Endothelial cell of umbilical vein (primary cell): Measurements from ENCODE around the gene FAM50B. TPM values are rescaled to one million over a fixed set of nuclear protein-coding genes. Genes with fewer than 3 reads are reported as not detected.

Experiments
- BruUV-seq: library from RNA; stranded (reverse); fragments of 400-500 nt; replicated peaks from 2 replicates; lab custom pipeline; 2021; lab: Mats Ljungman, UMichigan
- CTCF ChIA-PET: fragments of 300-600, 350-600 bp; sonication (Branson Sonifier 250); formaldehyde crosslinking; loops from one replicate; lab custom pipeline; 2021; ENCODE audit warnings: antibody characterized with exemption, inconsistent platforms; lab: Charles Lee
- POLR2A ChIA-PET: fragments of 300-600, 350-600 bp; sonication (Branson Sonifier 250); formaldehyde crosslinking; loops from one replicate; lab custom pipeline; 2021; ENCODE audit warnings: antibody characterized with exemption, inconsistent platforms; lab: Charles Lee
- DNase-seq: peaks from one replicate; pipeline ENCODE4 v3.0.0-alpha.2; 2011; ENCODE audit warnings: low read depth, low spot score
- FAIRE-seq: peaks from 2 replicates; lab custom pipeline; 2011; peaks lifted over from hg19 to GRCh38; lab: Jason Lieb, UNC
- H2AFZ ChIP-seq: 2 replicates; pipeline ENCODE4 v1.6.0; 2012; ENCODE audit warnings: low read depth, low read length, control low read depth, inconsistent platforms
- H3K27ac ChIP-seq: 2 replicates; pipeline ENCODE4 v1.5.1; 2011; ENCODE audit warnings: low read depth, mild to moderate bottlenecking, control low read depth, low read length, moderate library complexity; ENCODE audit not compliant: insufficient read depth
- H3K27me3 ChIP-seq, 2 experiments: 2 replicates each; pipeline versions ENCODE4 v1.6.0 to v1.6.1; 2011; ENCODE audit warnings: low read length in 2 of 2, mixed read lengths in 1 of 2; ENCODE audit not compliant: control insufficient read depth in 2 of 2, insufficient read depth in 2 of 2
- H3K36me3 ChIP-seq, 2 experiments: 2 replicates in 1 of 2; 3 replicates in 1 of 2; pipeline ENCODE4 v1.5.1; 2011; ENCODE audit warnings: low read length in 2 of 2, mild to moderate bottlenecking in 1 of 2, moderate library complexity in 1 of 2; ENCODE audit not compliant: control insufficient read depth in 2 of 2, insufficient read depth in 2 of 2; ENCODE audit errors: extremely low read depth in 1 of 2
- H3K4me1 ChIP-seq: 3 replicates; pipeline ENCODE4 v1.5.1; 2011; ENCODE audit warnings: mild to moderate bottlenecking, low read length; ENCODE audit not compliant: control insufficient read depth, insufficient read depth; ENCODE audit errors: extremely low read depth
- H3K4me2 ChIP-seq: 2 replicates; pipeline ENCODE4 v1.6.1; 2011; ENCODE audit warnings: low read length, control low read depth, mixed read lengths; ENCODE audit not compliant: insufficient read depth
- H3K4me3 ChIP-seq, 3 experiments: fragments of 200-600 bp in 1 of 3; sonication (generic), shearing (Covaris generic) in 1 of 3; replicated peaks in 1 of 3; 2 replicates each; pipeline ENCODE4 v1.5.1; 2011 to 2016; ENCODE audit warnings: control low read depth in 3 of 3, low read length in 3 of 3, mild to moderate bottlenecking in 2 of 3, inconsistent platforms in 1 of 3, low read depth in 1 of 3, moderate library complexity in 1 of 3; ENCODE audit not compliant: insufficient read depth in 1 of 3
- H3K79me2 ChIP-seq: 2 replicates; pipeline ENCODE4 v1.6.0; 2012; ENCODE audit warnings: low read length, inconsistent platforms; ENCODE audit not compliant: control insufficient read depth, insufficient read depth
- H3K9ac ChIP-seq: replicated peaks from 2 replicates; pipeline ENCODE3; 2011; ENCODE audit warnings: low read length, control low read depth; ENCODE audit not compliant: insufficient read depth; ENCODE audit errors: extremely low read depth
- H3K9me1 ChIP-seq: replicated peaks from 3 replicates; pipeline ENCODE4 v1.6.0; 2011; ENCODE audit warnings: mild to moderate bottlenecking, low read length; ENCODE audit not compliant: control insufficient read depth, insufficient read depth; ENCODE audit errors: extremely low read depth
- H3K9me3 ChIP-seq: replicated peaks from 2 replicates; pipeline ENCODE4 v1.5.1; 2012; ENCODE audit warnings: low read length, inconsistent platforms; ENCODE audit not compliant: control insufficient read depth, insufficient read depth
- H4K20me1 ChIP-seq: replicated peaks from 2 replicates; pipeline ENCODE3; 2011; ENCODE audit warnings: mild to moderate bottlenecking, low read length; ENCODE audit not compliant: control insufficient read depth, insufficient read depth; ENCODE audit errors: extremely low read depth
- CTCF ChIP-seq, 2 donors: IDR thresholded peaks; 1 replicate in 1 of 2; 2 replicates in 1 of 2; pipeline ENCODE4 v1.5.1; 2011; ENCODE audit warnings: low read length in 2 of 2, mild to moderate bottlenecking in 2 of 2, moderate library complexity in 2 of 2, control low read depth in 1 of 2, inconsistent platforms in 1 of 2, low read depth in 1 of 2; ENCODE audit not compliant: insufficient read depth in 1 of 2; ENCODE audit errors: extremely low read depth in 1 of 2
- EZH2 ChIP-seq: IDR thresholded peaks from 2 replicates; pipeline ENCODE4 v1.6.1; 2012; ENCODE audit warnings: borderline replicate concordance, low read depth, mild to moderate bottlenecking, moderate library complexity, low read length, inconsistent platforms; ENCODE audit not compliant: severe bottlenecking
- FOS ChIP-seq: IDR thresholded peaks from 2 replicates; pipeline ENCODE4 v1.6.1; 2011; ENCODE audit warnings: mild to moderate bottlenecking, low read length, moderate library complexity, borderline replicate concordance; ENCODE audit not compliant: insufficient read depth
- GATA2 ChIP-seq: IDR thresholded peaks from 2 replicates; pipeline ENCODE4 v1.7.0; 2011; ENCODE audit warnings: low read depth, mild to moderate bottlenecking, moderate library complexity, mixed read lengths, low read length; ENCODE audit not compliant: insufficient read length, insufficient read depth
- JUN ChIP-seq: IDR thresholded peaks from 2 replicates; pipeline ENCODE4 v1.6.1; 2011; ENCODE audit warnings: borderline replicate concordance, low read depth; ENCODE audit not compliant: insufficient read length, insufficient read depth
- MAX ChIP-seq: IDR thresholded peaks from 2 replicates; pipeline ENCODE4 v1.6.1; 2011; ENCODE audit not compliant: insufficient read depth, insufficient read length
- MYC ChIP-seq: IDR thresholded peaks from one replicate; pipeline ENCODE4 v1.6.1; 2011; ENCODE audit warnings: mild to moderate bottlenecking, low read depth, low read length
- POLR2A ChIP-seq: IDR thresholded peaks from 2 replicates; pipeline ENCODE4 v1.6.1; 2012; ENCODE audit warnings: low read depth, mild to moderate bottlenecking, control low read depth, low read length
- POLR2AphosphoS5 ChIP-seq: IDR thresholded peaks from 2 replicates; pipeline ENCODE4 v1.6.1; 2012; ENCODE audit warnings: low read depth, mild to moderate bottlenecking, control low read depth, low read length, moderate library complexity; ENCODE audit not compliant: insufficient read depth
- dilution Hi-C: fragments of 300-500 bp; cut with MboI; formaldehyde crosslinking; loops from one replicate; pipeline ENCODE4 v1.15.0; 2019; ENCODE audit warnings: low sequenced_read_pairs; ENCODE audit not compliant: extremely low pct_ligation_motif_present
- intact Hi-C: fragments of 100-400 bp; cut with micrococcal nuclease; formaldehyde crosslinking; loops from one replicate; pipeline ENCODE4 v1.10.0; 2022
- polyA plus RNA-seq, 4 experiments: library from polyadenylated mRNA; depleted of rRNA in 3 of 4; stranded (reverse) in 3 of 4; unstranded in 1 of 4; fragments of >200 nt; gene quantifications; 2 replicates each; pipeline versions ENCODE4 v1.2.1 to v1.2.3, GENCODE V29; 2011 to 2012; ENCODE audit warnings: missing spikeins in 1 of 4
- total RNA-seq: library from RNA; stranded (reverse); gene quantifications from 2 replicates; pipeline ENCODE4 v1.2.3, GENCODE V29; 2021

The FAM50B gene
- total and polyA plus RNA-seq, 2 donors (not counting 3 experiments of a cell fraction or from before 2014, with no cell fraction given): 10.0 to 14.1 TPM

- Histone ChIP-seq H3K79me2 (no peaks in the 10 kb centered on the region), H3K9ac (no peak overlapping the region), H3K27me3 (no peaks in the 10 kb centered on the region), H2AFZ (peak overlapping the region; percentile 50), H3K4me3 (no peak overlapping the region), H3K9me1 (no peaks in the 10 kb centered on the region), H3K4me1 (peaks cover 53% of the 10 kb centered on the region), H3K27ac (no peak overlapping the region), H3K4me2 (no peak overlapping the region), H4K20me1 (no peaks in the 10 kb centered on the region), H3K9me3 (no peaks in the 10 kb centered on the region), H3K36me3 (no peaks in the 10 kb centered on the region)
- ChIA-PET CTCF (no interaction called here), POLR2A (no interaction called here)
- dilution Hi-C loops: no loop called here
- DNase-seq (no peak), FAIRE-seq (no peak)
- intact Hi-C loops: no loop called here
- TF ChIP-seq EZH2: no peak
- TF ChIP-seq GATA2: no peak
- no peak for TF ChIP-seq CTCF (IDR thresholded peaks at IDR 0.05; ENCODE audit: extremely low read depth in 1 of 2, insufficient read depth in 1 of 2, low read depth in 1 of 2, low read length in 2 of 2)
- TF ChIP-seq POLR2AphosphoS5: no peak
- no peak for TF ChIP-seq FOS
- no peak for TF ChIP-seq MAX
- TF ChIP-seq MYC: no peak
- TF ChIP-seq JUN: no peak
- no peak for TF ChIP-seq POLR2A
- BruUV-seq: no TSS peak
These were observed 48.2 kb upstream of the FAM50B start for GRCh38 chr6:3800850-3801591.
